Pons (tissue), 1 donor: ENCODE results near the gene LRRTM4.

Experiments
- DNase-seq: peaks from one replicate; pipeline ENCODE4 v3.0.0-alpha.2; 2016; ENCODE audit warnings: low spot score

The LRRTM4 gene

GRCh38 chr2:76985387-76986136 is 536.6 kb downstream of the LRRTM4 start:
- DNase-seq: no peak

GRCh38 chr2:76984359-76984758 is 537.8 kb downstream of the LRRTM4 start:
- DNase-seq: no peak

- no peak for DNase-seq
Measured at GRCh38 chr2:76980067-76980787, 541.9 kb downstream of the LRRTM4 start.

GRCh38 chr2:76977846-76978727 is 544.1 kb downstream of the LRRTM4 start:
- no peak for DNase-seq

GRCh38 chr2:76975752-76976151 is 546.4 kb downstream of the LRRTM4 start:
- DNase-seq: no peak

- DNase-seq: no peak
Measured at GRCh38 chr2:76973610-76974009, 548.6 kb downstream of the LRRTM4 start.

- DNase-seq: no peak
Measured at GRCh38 chr2:76965772-76966171, 556.4 kb downstream of the LRRTM4 start.

- DNase-seq: no peak
Measured at GRCh38 chr2:76958749-76959148, 563.4 kb downstream of the LRRTM4 start.

GRCh38 chr2:76953733-76954347 is 568.3 kb downstream of the LRRTM4 start:
- peak; percentile 83 for DNase-seq

GRCh38 chr2:76946631-76947145 is 575.5 kb downstream of the LRRTM4 start:
- no peak for DNase-seq

- no peak for DNase-seq
Measured at GRCh38 chr2:76940559-76940958, 581.6 kb downstream of the LRRTM4 start.

- DNase-seq: no peak
Measured at GRCh38 chr2:76938153-76938552, 584.0 kb downstream of the LRRTM4 start.

- DNase-seq: no peak
Measured at GRCh38 chr2:76932550-76932949, 589.6 kb downstream of the LRRTM4 start.

GRCh38 chr2:76930056-76930744 is 592.0 kb downstream of the LRRTM4 start:
- peak; percentile 20 for DNase-seq

- no peak for DNase-seq
Measured at GRCh38 chr2:76928026-76928425, 594.1 kb downstream of the LRRTM4 start.

- no peak for DNase-seq
Measured at GRCh38 chr2:76921006-76921405, 601.2 kb downstream of the LRRTM4 start.

- DNase-seq: no peak
Measured at GRCh38 chr2:76895469-76895868, 626.7 kb downstream of the LRRTM4 start.

GRCh38 chr2:76870581-76870980 is 651.6 kb downstream of the LRRTM4 start:
- DNase-seq: no peak

GRCh38 chr2:76870011-76870410 is 652.2 kb downstream of the LRRTM4 start:
- DNase-seq: no peak

- no peak for DNase-seq
Measured at GRCh38 chr2:76867854-76868253, 654.3 kb downstream of the LRRTM4 start.

- no peak for DNase-seq
Measured at GRCh38 chr2:76866464-76866863, 655.7 kb downstream of the LRRTM4 start.
